Right lobe of liver (tissue), 6 donors: ENCODE data around the gene MAB21L2. TPM values are rescaled to one million over a fixed set of nuclear protein-coding genes. Genes with fewer than 3 reads are reported as not detected.

Source experiments
- ATAC-seq, 4 donors: fragments of 200-7000 bp; cut with Tn5 transposase; one replicate each; pipeline ENCODE4 v1.9.1; 2020; ENCODE audit warnings: mild to moderate bottlenecking in 4 of 4, moderate library complexity in 4 of 4
- DNase-seq, 3 donors: peaks; one replicate each; pipeline ENCODE4 v3.0.0-alpha.2; 2020
- H3K27ac ChIP-seq, 3 donors: fragments of 200-600 bp; one replicate each; pipeline ENCODE4 v1.8.0; 2022
- H3K27me3 ChIP-seq, 2 donors: fragments of 200-600 bp; one replicate each; pipeline ENCODE4 v1.8.0; 2022
- H3K36me3 ChIP-seq, 4 donors: fragments of 200-600 bp; sonication (generic) in 1 of 4; one replicate each; pipeline versions ENCODE4 v1.5.1 to v1.8.0; 2017 to 2022; ENCODE audit warnings: control low read depth in 1 of 4
- H3K4me1 ChIP-seq, 4 donors: fragments of 200-600 bp; sonication (generic) in 1 of 4; one replicate each; pipeline versions ENCODE4 v1.5.1 to v1.8.0; 2017 to 2022; ENCODE audit warnings: control low read depth in 1 of 4
- H3K4me3 ChIP-seq, 3 donors: fragments of 200-600 bp; one replicate each; pipeline ENCODE4 v1.8.0; 2022
- H3K9me3 ChIP-seq, 4 donors: fragments of 200-600 bp; sonication (generic) in 1 of 4; one replicate each; pipeline versions ENCODE4 v1.5.1 to v1.8.0; 2017 to 2022; ENCODE audit warnings: control low read depth in 1 of 4
- POLR2A ChIP-seq: fragments of 450-650 bp; IDR thresholded peaks from one replicate; pipeline ENCODE4 v1.6.1; 2017; ENCODE audit warnings: antibody characterized with exemption, mild to moderate bottlenecking
- WGBS: methylation state at CpG from one replicate; pipeline ENCODE4 v1.1.6; 2018; ENCODE audit warnings: low coverage, low lambda C conversion rate; ENCODE audit not compliant: insufficient coverage; ENCODE audit errors: missing lambda C conversion rate; 5-methylcytosine and 5-hydroxymethylcytosine counted together
- intact Hi-C, 2 donors: fragments of 100-400 bp; cut with DNase I; formaldehyde crosslinking; loops; one replicate each; pipeline versions ENCODE4 v1.11.2 to v1.14.1; 2022
- total RNA-seq, 6 experiments: library from RNA; depleted of rRNA in 2 of 6; stranded (reverse); fragments of >200 nt in 2 of 6; fragmentation: NEBNext Ultra II Directional in 3 of 6; extraction: Animal tissue kit (Norgen Biotek cat#: 25700) in 3 of 6; gene quantifications; one replicate each; pipeline versions ENCODE4 v1.1.0 to v1.2.4, GENCODE V29; 2016 to 2023
- TF ChIP-seq, protein P1 (sequence below), 4 donors: fragments of 200-600 bp in 3 of 4; fragments of 450-650 bp in 1 of 4; IDR thresholded peaks; one replicate each; pipeline versions ENCODE4 v1.5.1 to v1.8.0; 2016 to 2022; ENCODE audit warnings: antibody characterized with exemption in 4 of 4, mild to moderate bottlenecking in 2 of 4
- donor health status: DM: no; HTN: yes; CAD: no.
- donor health status: DM: no; HTN: no; CAD: no.
- donor health status: DM: no; HTN: no; CAD: no.
- donor health status: DM: no; HTN: yes; CAD: no.
- donor health status: DM: no; HTN: yes; CAD: no.

MAB21L2 gene
- total RNA-seq, 6 experiments from 2014 or later = 0.06 to 0.70 (median 0.31) TPM; not detected in 1

DNA sequence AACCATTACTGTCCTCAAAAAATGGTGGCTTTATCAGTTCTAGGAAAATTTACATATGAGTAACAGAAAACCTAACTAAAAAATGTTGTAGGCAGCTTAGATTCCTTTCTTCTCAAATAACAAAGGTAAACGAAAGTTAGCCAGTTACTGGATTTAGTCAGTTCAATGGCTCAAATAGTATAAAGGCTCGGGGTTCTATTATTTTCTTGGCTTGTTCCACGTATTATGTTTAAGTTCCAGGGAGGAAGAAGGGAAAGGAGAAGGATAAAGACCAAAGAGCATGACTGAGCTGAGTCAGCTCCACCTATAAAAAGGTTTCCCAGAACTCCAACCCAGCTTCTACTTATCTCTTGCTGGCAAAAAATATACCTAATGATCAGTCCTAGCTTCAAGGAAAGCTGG lies 41.0 kb upstream of the MAB21L2 start:
- Histone ChIP-seq H3K27ac (no peak overlapping the region), H3K4me1 (no peaks in the 10 kb centered on the region), H3K36me3 (no peaks in the 10 kb centered on the region), H3K9me3 (no peaks in the 10 kb centered on the region), H3K27me3 (no peaks in the 10 kb centered on the region), H3K4me3 (no peak overlapping the region)
- WGBS = 78% methylated on average over 3 of the region's 3 CpGs
- no peak for DNase-seq
- TF ChIP-seq, protein P1, sequence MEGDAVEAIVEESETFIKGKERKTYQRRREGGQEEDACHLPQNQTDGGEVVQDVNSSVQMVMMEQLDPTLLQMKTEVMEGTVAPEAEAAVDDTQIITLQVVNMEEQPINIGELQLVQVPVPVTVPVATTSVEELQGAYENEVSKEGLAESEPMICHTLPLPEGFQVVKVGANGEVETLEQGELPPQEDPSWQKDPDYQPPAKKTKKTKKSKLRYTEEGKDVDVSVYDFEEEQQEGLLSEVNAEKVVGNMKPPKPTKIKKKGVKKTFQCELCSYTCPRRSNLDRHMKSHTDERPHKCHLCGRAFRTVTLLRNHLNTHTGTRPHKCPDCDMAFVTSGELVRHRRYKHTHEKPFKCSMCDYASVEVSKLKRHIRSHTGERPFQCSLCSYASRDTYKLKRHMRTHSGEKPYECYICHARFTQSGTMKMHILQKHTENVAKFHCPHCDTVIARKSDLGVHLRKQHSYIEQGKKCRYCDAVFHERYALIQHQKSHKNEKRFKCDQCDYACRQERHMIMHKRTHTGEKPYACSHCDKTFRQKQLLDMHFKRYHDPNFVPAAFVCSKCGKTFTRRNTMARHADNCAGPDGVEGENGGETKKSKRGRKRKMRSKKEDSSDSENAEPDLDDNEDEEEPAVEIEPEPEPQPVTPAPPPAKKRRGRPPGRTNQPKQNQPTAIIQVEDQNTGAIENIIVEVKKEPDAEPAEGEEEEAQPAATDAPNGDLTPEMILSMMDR (IDR thresholded peaks at IDR 0.05) = no peak
- TF ChIP-seq POLR2A = no peak
- intact Hi-C loops = no loop called here
- no peak for ATAC-seq

GRCh38 chr4:150541681-150542080 lies 40.3 kb upstream of the MAB21L2 start:
- no peaks in the 10 kb centered on the region for H3K36me3 ChIP-seq
- TF ChIP-seq, protein P1 (IDR thresholded peaks at IDR 0.05) = no peak
- TF ChIP-seq POLR2A = no peak
- ATAC-seq (no peak), DNase-seq (no peak)
- intact Hi-C loops = no loop called here
- H3K4me3 ChIP-seq = no peak overlapping the region
- no peaks in the 10 kb centered on the region for H3K9me3 ChIP-seq
- no peaks in the 10 kb centered on the region for H3K27me3 ChIP-seq
- WGBS = 98% methylated on average over 3 of the region's 3 CpGs
- H3K27ac ChIP-seq = no peak overlapping the region
- H3K4me1 ChIP-seq = no peaks in the 10 kb centered on the region

GRCh38 chr4:150543042-150543441 lies 38.9 kb upstream of the MAB21L2 start:
- H3K4me3 ChIP-seq = no peak overlapping the region
- no peaks in the 10 kb centered on the region for H3K36me3 ChIP-seq
- H3K4me1 ChIP-seq = no peaks in the 10 kb centered on the region
- H3K27me3 ChIP-seq = no peaks in the 10 kb centered on the region
- DNase-seq (no peak), ATAC-seq (no peak)
- WGBS = 65% methylated on average over 1 of the region's 1 CpG
- TF ChIP-seq POLR2A = no peak
- TF ChIP-seq, protein P1 (IDR thresholded peaks at IDR 0.05) = no peak
- intact Hi-C loops = no loop called here
- H3K9me3 ChIP-seq = no peaks in the 10 kb centered on the region
- H3K27ac ChIP-seq = no peak overlapping the region

GRCh38 chr4:150546286-150546685 lies 35.7 kb upstream of the MAB21L2 start:
- H3K4me3 ChIP-seq = no peak overlapping the region
- no peaks in the 10 kb centered on the region for H3K9me3 ChIP-seq
- DNase-seq = no peak
- no peak overlapping the region for H3K27ac ChIP-seq
- intact Hi-C loops = no loop called here
- no peak for ATAC-seq
- WGBS = 100% methylated on average over 2 of the region's 2 CpGs
- no peaks in the 10 kb centered on the region for H3K4me1 ChIP-seq
- no peaks in the 10 kb centered on the region for H3K36me3 ChIP-seq
- TF ChIP-seq, protein P1 (IDR thresholded peaks at IDR 0.05) = no peak
- TF ChIP-seq POLR2A = no peak
- H3K27me3 ChIP-seq = no peaks in the 10 kb centered on the region
